Upper lobe of right lung (tissue), 1 donor: ENCODE results near the gene CDH20. TPM values are rescaled to one million over a fixed set of nuclear protein-coding genes. Genes with fewer than 3 reads are reported as not detected.

Experiments
- ATAC-seq: fragments of 200-7000 bp; cut with Tn5 transposase; one replicate; pipeline ENCODE4 v1.9.1; 2020; ENCODE audit warnings: mild to moderate bottlenecking, moderate library complexity
- DNase-seq: peaks from one replicate; pipeline ENCODE4 v3.0.0-alpha.2; 2020
- H3K27ac ChIP-seq: fragments of 200-600 bp; one replicate; pipeline ENCODE4 v1.8.0; 2022
- H3K27me3 ChIP-seq: fragments of 200-600 bp; one replicate; pipeline ENCODE4 v1.8.0; 2022; ENCODE audit warnings: mild to moderate bottlenecking
- H3K36me3 ChIP-seq: fragments of 200-600 bp; one replicate; pipeline ENCODE4 v1.8.0; 2022
- H3K4me1 ChIP-seq: fragments of 200-600 bp; one replicate; pipeline ENCODE4 v1.8.0; 2022
- H3K4me3 ChIP-seq: fragments of 200-600 bp; one replicate; pipeline ENCODE4 v1.8.0; 2022; ENCODE audit warnings: mild to moderate bottlenecking
- H3K9me3 ChIP-seq: fragments of 200-600 bp; one replicate; pipeline ENCODE4 v1.8.0; 2022
- intact Hi-C: fragments of 100-400 bp; cut with DNase I; formaldehyde crosslinking; loops from one replicate; pipeline ENCODE4 v1.11.0; 2022
- long read RNA-seq: library from polyadenylated mRNA; unstranded; transcript quantifications from one replicate; pipeline ENCODE4 v2.0.0, GENCODE V29; 2021
- total RNA-seq: library from RNA; stranded (reverse); fragmentation: NEBNext Ultra II Directional; extraction: Animal tissue kit (Norgen Biotek cat#: 25700); gene quantifications from one replicate; pipeline ENCODE4 v1.2.1, GENCODE V29; 2021
- TF ChIP-seq, protein P1 (sequence below): fragments of 200-600 bp; IDR thresholded peaks from one replicate; pipeline ENCODE4 v1.8.0; 2022; ENCODE audit warnings: antibody characterized with exemption
- donor health status: DM: no; HTN: yes; CAD: no; lungs with severe emphysema.

CDH20 gene
- 0.35 TPM for total RNA-seq
- long read RNA-seq, partial matches to known transcripts: 0 of 1 reads
- long read RNA-seq, other reads (novel, unspliced or antisense): 1 of 1 reads

GRCh38 chr18:61333271-61333745, at the start of gene CDH20:
Gene CDH20 (plus strand): TSS chr18:61333430.
- ATAC-seq (no peak), DNase-seq (no peak)
- Histone ChIP-seq H3K9me3 (no peaks in the 10 kb centered on the region), H3K4me1 (peaks cover 8% of the 10 kb centered on the region), H3K36me3 (no peaks in the 10 kb centered on the region), H3K27ac (no peak within 1 kb of the TSS), H3K27me3 (peaks cover 12% of the 10 kb centered on the region), H3K4me3 (peak within 1 kb of the TSS; percentile 29)
- TF ChIP-seq, protein P1, sequence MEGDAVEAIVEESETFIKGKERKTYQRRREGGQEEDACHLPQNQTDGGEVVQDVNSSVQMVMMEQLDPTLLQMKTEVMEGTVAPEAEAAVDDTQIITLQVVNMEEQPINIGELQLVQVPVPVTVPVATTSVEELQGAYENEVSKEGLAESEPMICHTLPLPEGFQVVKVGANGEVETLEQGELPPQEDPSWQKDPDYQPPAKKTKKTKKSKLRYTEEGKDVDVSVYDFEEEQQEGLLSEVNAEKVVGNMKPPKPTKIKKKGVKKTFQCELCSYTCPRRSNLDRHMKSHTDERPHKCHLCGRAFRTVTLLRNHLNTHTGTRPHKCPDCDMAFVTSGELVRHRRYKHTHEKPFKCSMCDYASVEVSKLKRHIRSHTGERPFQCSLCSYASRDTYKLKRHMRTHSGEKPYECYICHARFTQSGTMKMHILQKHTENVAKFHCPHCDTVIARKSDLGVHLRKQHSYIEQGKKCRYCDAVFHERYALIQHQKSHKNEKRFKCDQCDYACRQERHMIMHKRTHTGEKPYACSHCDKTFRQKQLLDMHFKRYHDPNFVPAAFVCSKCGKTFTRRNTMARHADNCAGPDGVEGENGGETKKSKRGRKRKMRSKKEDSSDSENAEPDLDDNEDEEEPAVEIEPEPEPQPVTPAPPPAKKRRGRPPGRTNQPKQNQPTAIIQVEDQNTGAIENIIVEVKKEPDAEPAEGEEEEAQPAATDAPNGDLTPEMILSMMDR: no peak
- intact Hi-C loops: no loop called here

GRCh38 chr18:61284039-61284438, 49.2 kb upstream of the CDH20 start:
- TF ChIP-seq, protein P1: no peak
- intact Hi-C loops: no loop called here
- Histone ChIP-seq H3K27ac (no peak overlapping the region), H3K4me3 (no peak overlapping the region), H3K36me3 (no peaks in the 10 kb centered on the region), H3K4me1 (no peaks in the 10 kb centered on the region), H3K9me3 (no peaks in the 10 kb centered on the region), H3K27me3 (no peaks in the 10 kb centered on the region)
- no peak for DNase-seq
- ATAC-seq: no peak

GRCh38 chr18:61285777-61286176, 47.5 kb upstream of the CDH20 start:
- no peaks in the 10 kb centered on the region for H3K9me3 ChIP-seq
- H3K4me3 ChIP-seq: no peak overlapping the region
- no peaks in the 10 kb centered on the region for H3K27me3 ChIP-seq
- TF ChIP-seq, protein P1: no peak
- H3K27ac ChIP-seq: no peak overlapping the region
- peak; percentile 51 for ATAC-seq
- no peak for DNase-seq
- no peaks in the 10 kb centered on the region for H3K4me1 ChIP-seq
- intact Hi-C loops: no loop called here
- H3K36me3 ChIP-seq: no peaks in the 10 kb centered on the region

DNA sequence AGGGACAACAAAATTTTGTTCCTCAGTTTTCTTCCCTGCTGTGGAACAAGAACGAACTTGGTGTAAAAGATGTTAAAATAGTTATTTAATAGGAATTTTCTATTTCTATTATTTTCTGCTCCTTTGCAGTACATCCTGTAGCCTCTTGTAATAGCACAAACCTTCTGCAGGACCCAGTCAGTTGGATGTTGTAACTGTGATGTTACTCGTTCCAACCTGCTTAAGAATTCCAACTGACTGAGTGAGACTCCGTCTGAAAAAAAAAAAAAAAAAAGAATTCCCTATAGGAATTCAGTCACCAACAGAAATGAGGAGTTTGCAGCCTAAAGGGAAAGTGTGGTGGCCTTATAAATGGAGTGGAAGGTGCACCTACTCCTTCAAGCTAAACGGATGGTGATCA, 46.4 kb upstream of the CDH20 start:
- H3K36me3 ChIP-seq: no peaks in the 10 kb centered on the region
- H3K4me1 ChIP-seq: no peaks in the 10 kb centered on the region
- H3K4me3 ChIP-seq: no peak overlapping the region
- ATAC-seq (no peak), DNase-seq (no peak)
- H3K27me3 ChIP-seq: no peaks in the 10 kb centered on the region
- TF ChIP-seq, protein P1: no peak
- no peaks in the 10 kb centered on the region for H3K9me3 ChIP-seq
- no peak overlapping the region for H3K27ac ChIP-seq
- intact Hi-C loops: no loop called here

DNA sequence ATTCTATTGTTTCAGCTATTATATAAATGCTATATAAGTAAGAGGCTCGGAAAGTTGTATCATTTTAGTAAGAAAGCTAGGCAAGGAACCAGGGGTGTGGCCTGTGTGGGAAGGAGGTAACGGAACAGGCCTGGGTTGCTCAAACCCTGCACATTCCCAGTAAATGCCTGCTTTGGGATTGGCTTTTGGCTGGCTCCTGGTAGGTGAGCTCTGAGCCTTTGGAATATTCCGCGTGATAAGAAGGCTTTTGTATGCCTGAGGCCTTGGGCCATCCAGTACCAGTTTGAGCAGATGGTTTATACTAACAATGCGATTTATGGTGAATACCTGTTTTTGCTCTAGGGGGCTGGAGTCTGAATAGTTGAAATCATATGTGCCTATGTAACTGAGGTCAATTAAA, 42.6 kb upstream of the CDH20 start:
- Histone ChIP-seq H3K9me3 (no peaks in the 10 kb centered on the region), H3K4me1 (no peaks in the 10 kb centered on the region), H3K4me3 (no peak overlapping the region), H3K27me3 (no peaks in the 10 kb centered on the region), H3K36me3 (no peaks in the 10 kb centered on the region), H3K27ac (no peak overlapping the region)
- TF ChIP-seq, protein P1: no peak
- intact Hi-C loops: no loop called here
- ATAC-seq: no peak
- no peak for DNase-seq
